Measurements from ENCODE around the gene SNAP29.

- TF ChIP-seq EP300 (IDR thresholded peaks at IDR 0.05) (no peak), CTCF (IDR thresholded peaks at IDR 0.05) (no peak)
Measured at GRCh38 chr22:20865331-20865730, 6.5 kb downstream of the SNAP29 start.
